Calu3 (cell line): Measurements from ENCODE around the gene AWAT2. TPM values are rescaled to one million over a fixed set of nuclear protein-coding genes. Genes with fewer than 3 reads are reported as not detected.

Experiments
- BruUV-seq: library from RNA; stranded (reverse); fragments of 400-500 nt; replicated peaks from 2 replicates; lab custom pipeline; 2021; lab: Mats Ljungman, UMichigan
- CTCF ChIA-PET: fragments of 300-600 bp; sonication (Branson Sonifier 250); formaldehyde crosslinking; loops from one replicate; lab custom pipeline; 2022; ENCODE audit warnings: antibody characterized with exemption; lab: Charles Lee
- DNase-seq: peaks from one replicate; pipeline ENCODE4 v3.0.0; 2022
- H3K27ac Mint-ChIP-seq: one replicate; pipeline ENCODE4 v1.8.0; 2022; ENCODE audit warnings: mixed read lengths; ENCODE audit not compliant: unreplicated experiment
- H3K27me3 Mint-ChIP-seq: one replicate; pipeline ENCODE4 v1.8.0; 2022; ENCODE audit warnings: mixed read lengths; ENCODE audit not compliant: unreplicated experiment
- H3K36me3 Mint-ChIP-seq: one replicate; pipeline ENCODE4 v1.8.0; 2022; ENCODE audit warnings: mild to moderate bottlenecking, moderate library complexity, mixed read lengths; ENCODE audit not compliant: insufficient read depth, unreplicated experiment
- H3K4me1 Mint-ChIP-seq: one replicate; pipeline ENCODE4 v1.8.0; 2022; ENCODE audit warnings: mild to moderate bottlenecking, low read depth, mixed read lengths; ENCODE audit not compliant: unreplicated experiment
- H3K4me3 Mint-ChIP-seq: one replicate; pipeline ENCODE4 v1.8.0; 2022; ENCODE audit warnings: mild to moderate bottlenecking, low read depth, moderate library complexity, mixed read lengths; ENCODE audit not compliant: unreplicated experiment
- H3K9me3 Mint-ChIP-seq: one replicate; pipeline ENCODE4 v1.8.0; 2022; ENCODE audit warnings: low read depth, mixed read lengths; ENCODE audit not compliant: unreplicated experiment
- intact Hi-C: fragments of 100-400 bp; cut with micrococcal nuclease; formaldehyde crosslinking; loops from one replicate; pipeline ENCODE4 v1.10.0; 2022; ENCODE audit not compliant: unreplicated experiment
- total RNA-seq: library from RNA; stranded (reverse); gene quantifications from 2 replicates; pipeline ENCODE4 v1.2.3, GENCODE V29; 2022
- TF ChIP-seq, protein P1 (sequence below): fragments of 200-600 bp; IDR thresholded peaks from one replicate; pipeline ENCODE4 v1.8.0; 2022; ENCODE audit warnings: antibody characterized with exemption; ENCODE audit not compliant: unreplicated experiment

AWAT2 gene
- total RNA-seq, 1 experiment from 2014 or later, result not detected

DNA sequence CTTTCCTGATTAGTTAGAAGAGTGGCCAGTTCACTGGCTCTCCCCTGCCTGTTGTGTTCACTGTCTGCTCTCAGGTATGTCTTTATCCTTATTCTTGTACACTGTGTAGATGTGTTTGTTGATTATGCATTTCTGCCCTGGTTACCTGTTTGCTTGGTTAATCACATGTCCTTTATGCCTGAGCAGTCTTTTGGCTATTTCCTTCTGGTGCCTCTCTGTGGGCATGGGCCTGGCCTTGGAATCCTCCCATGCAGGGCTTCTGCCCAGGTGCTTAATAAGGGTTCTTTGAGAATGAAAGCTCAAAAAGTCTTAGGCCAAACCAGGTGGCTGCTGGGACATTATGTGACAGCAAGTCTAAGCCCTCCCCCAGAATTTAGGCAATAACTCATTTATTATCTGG lies 39.0 kb upstream of the AWAT2 start:
- intact Hi-C loops, result no loop called here
- Mint-ChIP-seq H3K9me3 (no peaks in the 10 kb centered on the region), H3K36me3 (no peaks in the 10 kb centered on the region), H3K4me1 (peaks cover 8% of the 10 kb centered on the region), H3K4me3 (no peak overlapping the region), H3K27me3 (no peaks in the 10 kb centered on the region), H3K27ac (no peak overlapping the region)
- TF ChIP-seq, protein P1, sequence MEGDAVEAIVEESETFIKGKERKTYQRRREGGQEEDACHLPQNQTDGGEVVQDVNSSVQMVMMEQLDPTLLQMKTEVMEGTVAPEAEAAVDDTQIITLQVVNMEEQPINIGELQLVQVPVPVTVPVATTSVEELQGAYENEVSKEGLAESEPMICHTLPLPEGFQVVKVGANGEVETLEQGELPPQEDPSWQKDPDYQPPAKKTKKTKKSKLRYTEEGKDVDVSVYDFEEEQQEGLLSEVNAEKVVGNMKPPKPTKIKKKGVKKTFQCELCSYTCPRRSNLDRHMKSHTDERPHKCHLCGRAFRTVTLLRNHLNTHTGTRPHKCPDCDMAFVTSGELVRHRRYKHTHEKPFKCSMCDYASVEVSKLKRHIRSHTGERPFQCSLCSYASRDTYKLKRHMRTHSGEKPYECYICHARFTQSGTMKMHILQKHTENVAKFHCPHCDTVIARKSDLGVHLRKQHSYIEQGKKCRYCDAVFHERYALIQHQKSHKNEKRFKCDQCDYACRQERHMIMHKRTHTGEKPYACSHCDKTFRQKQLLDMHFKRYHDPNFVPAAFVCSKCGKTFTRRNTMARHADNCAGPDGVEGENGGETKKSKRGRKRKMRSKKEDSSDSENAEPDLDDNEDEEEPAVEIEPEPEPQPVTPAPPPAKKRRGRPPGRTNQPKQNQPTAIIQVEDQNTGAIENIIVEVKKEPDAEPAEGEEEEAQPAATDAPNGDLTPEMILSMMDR, result no peak
- DNase-seq, result no peak
- CTCF ChIA-PET, result no interaction called here
- BruUV-seq, result no TSS peak

DNA sequence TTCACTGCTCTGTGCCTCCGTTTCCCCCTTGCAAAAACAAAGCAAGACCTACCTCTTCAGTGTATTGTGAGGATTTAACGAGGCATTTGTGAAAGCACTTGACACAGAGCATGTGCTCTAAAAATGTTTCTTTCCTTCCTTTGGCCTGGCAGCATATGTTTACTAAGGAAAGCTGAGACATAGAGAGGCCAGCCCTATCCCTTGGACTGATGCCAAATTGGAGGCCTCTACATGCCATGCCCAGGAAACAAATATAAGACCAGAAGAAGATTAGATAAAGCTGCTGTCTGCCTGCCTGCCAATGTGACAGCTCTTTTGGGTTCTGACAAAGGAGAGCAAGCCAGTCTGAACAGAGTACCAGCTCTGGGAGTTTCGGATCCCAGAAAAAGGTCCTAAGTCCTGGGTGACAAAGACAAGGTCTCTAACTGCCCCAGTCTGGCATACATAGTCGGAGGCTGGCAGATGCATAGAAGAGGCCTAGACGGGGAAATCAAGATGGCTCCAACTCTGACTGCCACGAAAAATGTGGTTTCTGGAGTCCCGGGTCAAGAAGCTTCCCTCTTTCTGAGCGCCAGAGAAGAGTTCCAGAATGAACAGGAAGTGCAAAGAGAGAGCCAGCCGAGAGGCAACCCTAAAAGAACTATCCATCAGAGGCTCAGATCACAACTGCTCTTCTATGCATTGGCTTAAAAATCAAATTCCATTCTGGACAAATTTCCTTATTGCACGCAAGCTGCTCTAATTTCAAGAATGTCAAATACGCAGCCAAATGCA lies 38.3 kb upstream of the AWAT2 start:
- no peaks in the 10 kb centered on the region for H3K27me3 Mint-ChIP-seq
- DNase-seq, result peak; percentile 14
- no peak overlapping the region for H3K27ac Mint-ChIP-seq
- CTCF ChIA-PET, result interaction anchor here (0.7 to 1.2 kb wide), 2 partner anchors 9 to 14 kb away, joined by 4 to 5 read pairs; no protein-coding TSS in a partner anchor
- BruUV-seq, result no TSS peak
- TF ChIP-seq, protein P1, result no peak
- H3K9me3 Mint-ChIP-seq, result no peaks in the 10 kb centered on the region
- no peaks in the 10 kb centered on the region for H3K36me3 Mint-ChIP-seq
- intact Hi-C loops, result no loop called here
- H3K4me1 Mint-ChIP-seq, result peaks cover 8% of the 10 kb centered on the region
- no peak overlapping the region for H3K4me3 Mint-ChIP-seq

DNA sequence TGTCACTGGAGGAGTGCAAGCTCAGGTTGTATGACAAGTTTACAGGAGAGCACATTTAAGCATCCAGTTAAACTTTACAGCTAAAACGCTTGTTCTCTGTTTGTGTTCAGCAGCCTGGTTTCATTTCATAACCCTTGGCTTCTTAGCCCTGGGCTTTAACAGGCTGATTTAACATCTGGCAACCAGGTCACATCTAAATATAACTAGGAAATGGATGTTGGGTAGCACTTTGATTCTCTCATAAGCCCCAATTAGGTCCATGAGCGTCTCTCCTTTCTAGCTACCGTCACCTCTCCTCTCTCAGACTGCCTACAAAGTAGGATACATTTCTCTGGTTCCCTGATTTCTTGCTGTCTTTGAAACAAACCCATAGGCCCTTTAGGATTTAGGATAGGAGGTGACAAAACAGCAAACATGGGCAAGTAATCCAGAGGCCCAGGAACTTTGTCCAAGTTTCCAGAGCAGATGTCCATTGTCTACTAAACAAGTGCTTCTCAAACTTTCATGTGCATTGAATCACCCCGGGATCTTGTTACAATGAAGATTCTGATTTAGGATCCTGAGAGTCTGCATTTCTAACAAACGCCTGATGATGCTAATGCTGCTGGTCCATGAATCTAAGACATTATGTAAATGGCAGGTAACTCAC lies 35.0 kb upstream of the AWAT2 start:
- Mint-ChIP-seq H3K36me3 (no peaks in the 10 kb centered on the region), H3K27me3 (no peaks in the 10 kb centered on the region), H3K27ac (no peak overlapping the region), H3K4me1 (peaks cover 8% of the 10 kb centered on the region), H3K9me3 (no peaks in the 10 kb centered on the region), H3K4me3 (no peak overlapping the region)
- intact Hi-C loops, result no loop called here
- DNase-seq, result no peak
- no TSS peak for BruUV-seq
- TF ChIP-seq, protein P1, result no peak
- CTCF ChIA-PET, result no interaction called here

DNA sequence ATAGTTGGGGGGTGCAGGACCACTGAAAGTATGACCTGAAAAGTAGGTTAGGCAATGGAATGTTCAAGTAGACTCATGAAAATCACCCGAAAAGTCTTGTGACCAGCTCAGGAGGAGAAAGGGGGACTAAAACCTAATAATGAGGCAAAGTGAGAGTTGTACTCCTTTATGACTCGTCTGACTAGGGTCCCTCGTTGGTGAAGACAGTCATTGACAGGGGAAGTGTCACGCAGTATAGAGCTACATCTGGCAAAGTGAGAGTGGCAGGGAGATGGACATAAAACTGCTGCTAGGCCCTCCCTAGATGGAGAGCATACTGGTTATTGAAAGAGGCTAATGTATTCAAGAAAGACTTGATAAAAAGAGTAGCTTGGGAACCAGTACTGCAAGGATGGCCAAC lies 33.0 kb upstream of the AWAT2 start:
- no peaks in the 10 kb centered on the region for H3K36me3 Mint-ChIP-seq
- TF ChIP-seq, protein P1, result no peak
- no TSS peak for BruUV-seq
- H3K27me3 Mint-ChIP-seq, result peaks cover 15% of the 10 kb centered on the region
- H3K4me3 Mint-ChIP-seq, result no peak overlapping the region
- H3K4me1 Mint-ChIP-seq, result peaks cover 3% of the 10 kb centered on the region
- no peaks in the 10 kb centered on the region for H3K9me3 Mint-ChIP-seq
- H3K27ac Mint-ChIP-seq, result no peak overlapping the region
- no peak for DNase-seq
- CTCF ChIA-PET, result no interaction called here
- intact Hi-C loops, result no loop called here
